ENCODE data around the gene HSD17B11. TPM values are rescaled to one million over a fixed set of nuclear protein-coding genes. Genes with fewer than 3 reads are reported as not detected.

The HSD17B11 gene, protein sequence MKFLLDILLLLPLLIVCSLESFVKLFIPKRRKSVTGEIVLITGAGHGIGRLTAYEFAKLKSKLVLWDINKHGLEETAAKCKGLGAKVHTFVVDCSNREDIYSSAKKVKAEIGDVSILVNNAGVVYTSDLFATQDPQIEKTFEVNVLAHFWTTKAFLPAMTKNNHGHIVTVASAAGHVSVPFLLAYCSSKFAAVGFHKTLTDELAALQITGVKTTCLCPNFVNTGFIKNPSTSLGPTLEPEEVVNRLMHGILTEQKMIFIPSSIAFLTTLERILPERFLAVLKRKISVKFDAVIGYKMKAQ
- total RNA-seq (2022; extraction: Qiagen RNA extraction) = 44.7 to 53.1 TPM (median 49.3 TPM) in 5 replicates

DNA sequence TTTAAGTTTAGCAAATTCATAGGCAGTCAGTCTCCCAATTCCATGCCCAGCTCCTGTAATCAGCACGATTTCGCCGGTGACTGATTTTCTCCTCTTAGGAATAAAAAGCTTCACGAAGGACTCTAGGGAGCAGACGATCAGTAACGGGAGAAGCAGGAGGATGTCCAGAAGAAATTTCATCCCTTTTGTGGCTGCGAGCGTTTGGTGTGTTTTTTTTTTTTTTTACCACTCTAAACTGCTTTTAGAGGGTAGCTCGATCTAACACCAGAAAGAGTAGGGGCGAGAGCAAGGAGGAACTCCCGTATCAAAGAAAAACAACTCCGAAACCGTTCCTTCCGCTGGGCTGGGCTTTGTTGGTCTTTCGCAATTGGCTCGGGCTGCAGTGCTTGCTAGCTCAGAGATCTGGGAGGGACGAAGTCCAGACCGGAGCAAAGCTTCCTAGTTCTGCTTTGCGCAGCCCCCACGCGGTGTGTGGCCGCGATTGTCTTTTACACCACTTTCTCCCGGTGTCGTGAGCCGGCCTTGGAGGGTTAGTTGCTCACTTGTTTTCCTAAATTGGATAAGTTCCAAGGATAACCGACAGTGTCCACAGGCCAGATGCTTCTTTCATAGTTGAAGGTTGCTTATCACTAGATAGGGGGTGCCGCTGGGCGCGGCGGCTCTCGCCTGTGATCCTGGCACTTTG, at the start of gene HSD17B11:
TSS of gene HSD17B11 (minus strand) at position 298 of the 685 bp plus-strand sequence. CDS start at position 180, 118 bp downstream.

DNA sequence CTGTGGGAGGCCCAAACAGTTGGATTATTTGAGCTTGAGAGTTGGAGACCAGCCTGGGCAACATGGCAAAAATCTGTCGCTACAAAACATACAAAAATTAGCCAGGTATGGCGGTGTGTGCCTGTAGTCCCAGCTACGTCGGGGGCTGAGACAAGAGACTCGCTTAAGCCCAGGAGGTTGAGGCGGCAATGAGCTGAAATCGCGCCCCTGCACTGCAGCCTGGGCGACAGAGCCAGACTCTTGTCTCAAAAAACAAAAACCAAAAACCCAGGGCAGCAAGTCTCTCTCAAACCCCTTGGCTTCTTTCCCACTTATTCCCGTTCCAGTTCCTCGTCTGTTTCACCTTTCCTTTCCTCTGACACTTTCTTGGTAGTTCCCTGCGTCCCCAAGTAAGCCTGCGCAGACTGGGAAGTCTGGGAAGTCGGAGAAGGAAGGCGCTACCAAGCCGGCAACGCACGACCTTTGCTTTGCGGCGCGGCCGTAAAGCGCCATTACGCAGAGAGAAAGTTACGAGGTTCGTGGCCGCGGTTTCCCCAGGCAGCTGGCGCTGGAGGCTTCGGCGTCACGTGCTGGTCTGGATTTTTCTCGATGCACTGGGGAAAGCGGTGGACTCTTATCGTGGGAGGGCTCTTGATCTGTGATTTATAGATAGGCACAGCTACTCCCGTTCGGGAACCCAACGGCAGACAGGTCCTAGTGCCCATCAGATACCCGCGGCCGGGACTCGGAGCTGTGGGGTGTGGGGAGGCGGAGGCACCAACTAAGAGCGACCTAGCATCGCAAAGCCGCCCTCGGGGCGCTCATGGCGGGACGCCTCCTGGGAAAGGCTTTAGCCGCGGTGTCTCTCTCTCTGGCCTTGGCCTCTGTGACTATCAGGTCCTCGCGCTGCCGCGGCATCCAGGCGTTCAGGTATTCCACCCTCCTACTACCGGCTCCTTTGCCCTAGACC, 31.4 kb upstream of the HSD17B11 start, which contains the start of gene NUDT9:
TSS of gene NUDT9 (plus strand) at position 470 of the 949 bp plus-strand sequence. CDS start at position 803, 333 bp downstream.

DNA sequence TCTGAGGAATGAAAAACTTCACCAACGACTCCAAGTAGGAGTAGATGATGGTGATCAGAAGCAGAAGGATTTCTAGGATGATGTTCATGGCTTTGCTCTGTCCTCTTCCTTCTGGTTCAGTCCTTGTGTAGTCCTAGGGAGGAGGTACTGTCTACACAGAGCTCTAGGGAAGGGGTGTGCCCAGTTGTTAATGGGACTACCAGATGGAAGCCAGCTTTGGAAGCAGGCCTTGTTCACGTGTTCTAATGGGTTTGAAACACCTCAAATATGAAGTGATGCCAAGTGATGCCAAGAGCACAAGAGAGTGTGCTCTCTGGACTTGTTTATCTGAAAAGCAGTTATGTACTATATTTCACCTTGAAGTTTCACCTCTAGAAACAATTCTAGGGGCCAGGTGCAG, 68.2 kb downstream of the HSD17B11 start, which contains the start of gene HSD17B13:
TSS of gene HSD17B13 (minus strand) at position 129 of the 400 bp plus-strand sequence. CDS start at position 88, 41 bp downstream.

Other genes starting within 250 kb of the HSD17B11 start
- 3.9 to 6.0 TPM (median 4.8 TPM) in 5 replicates for gene KLHL8, start 170.6 kb downstream of the HSD17B11 start, total RNA-seq (2022; extraction: Qiagen RNA extraction)
- 0.04 to 0.08 TPM in 2 of 5 replicates, not detected in the others for gene HSD17B13, start 68.3 kb downstream of the HSD17B11 start, total RNA-seq (2022; extraction: Qiagen RNA extraction)
- gene NUDT9, start 31.4 kb upstream of the HSD17B11 start, total RNA-seq (2022; extraction: Qiagen RNA extraction) = 23.0 to 32.9 TPM (median 23.9 TPM) in 5 replicates
- gene SPARCL1, start 138.2 kb upstream of the HSD17B11 start, total RNA-seq (2022; extraction: Qiagen RNA extraction) = not detected in 5 replicates
- gene DSPP, start 217.3 kb upstream of the HSD17B11 start, total RNA-seq (2022; extraction: Qiagen RNA extraction) = not detected in 5 replicates

Measured in A549 treated with CORT108297 at 1 μM for 4 hours (cell line).